ENCODE results near the gene SDE2.
"Not testable (repeated sequence)": the region's sequence is repeated elsewhere in the genome, so short reads cannot be mapped to it uniquely, and the experiment has no call there.

The SDE2 gene

DNA sequence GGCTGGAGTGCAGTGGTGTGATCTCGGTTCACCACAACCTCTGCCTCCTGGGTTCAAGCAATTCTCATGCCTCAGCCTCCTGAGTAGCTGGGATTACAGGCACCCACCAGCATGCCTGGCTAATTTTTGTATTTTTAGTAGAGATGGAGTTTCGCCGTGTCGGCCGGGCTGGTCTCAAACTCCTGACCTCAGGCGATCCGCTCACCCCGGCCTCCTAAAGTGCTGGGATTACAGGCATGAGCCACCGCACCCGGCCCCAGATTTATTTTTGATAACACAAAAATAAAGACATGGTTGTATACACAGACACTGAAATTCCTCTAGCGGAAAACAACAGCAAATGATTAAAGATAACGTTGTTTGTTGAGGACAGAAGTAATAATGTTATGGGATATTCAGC lies 24.0 kb downstream of the SDE2 start:
- not testable (repeated sequence) for DNase-seq (ENCODE audit: low spot score)

DNA sequence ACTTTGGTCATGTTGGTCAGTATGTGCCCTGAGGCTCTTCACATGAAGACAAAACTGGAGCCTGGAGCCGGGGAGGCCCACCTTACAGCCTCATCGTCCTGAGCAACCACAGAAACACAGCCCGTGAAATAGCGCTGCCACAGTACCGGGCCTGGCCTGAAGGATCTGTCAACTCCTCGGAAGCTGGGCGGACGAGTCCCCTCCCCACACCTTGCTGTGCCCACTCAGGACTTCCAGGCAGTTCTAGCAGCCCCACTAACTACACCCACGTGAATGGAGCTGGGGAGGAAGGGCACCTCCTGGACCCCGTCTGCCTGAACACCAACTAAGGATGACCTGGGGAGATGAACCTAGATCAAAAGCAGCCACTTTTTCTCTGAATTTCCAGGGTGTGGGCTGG lies 24.7 kb downstream of the SDE2 start:
- no peak for DNase-seq (ENCODE audit: low spot score)

DNA sequence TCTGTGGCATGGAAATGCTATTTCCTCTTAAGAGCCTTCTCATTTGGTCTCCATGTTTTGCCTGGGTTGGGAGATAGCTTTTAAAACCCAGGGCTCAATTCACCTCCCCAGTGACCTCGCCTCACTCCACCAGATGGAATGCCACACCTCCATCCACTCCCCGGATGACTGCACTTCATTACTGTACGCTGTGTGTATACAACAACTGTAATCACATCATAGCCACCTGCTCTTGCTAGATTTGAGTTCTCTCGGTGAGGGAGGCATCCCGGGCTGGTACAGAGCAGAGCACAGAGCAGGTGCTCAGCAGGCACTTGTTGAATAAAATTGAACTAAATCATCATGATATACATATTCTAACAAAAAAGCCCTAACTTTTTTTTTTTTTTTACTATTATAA lies 26.0 kb downstream of the SDE2 start:
- no peak for DNase-seq (ENCODE audit: low spot score)

DNA sequence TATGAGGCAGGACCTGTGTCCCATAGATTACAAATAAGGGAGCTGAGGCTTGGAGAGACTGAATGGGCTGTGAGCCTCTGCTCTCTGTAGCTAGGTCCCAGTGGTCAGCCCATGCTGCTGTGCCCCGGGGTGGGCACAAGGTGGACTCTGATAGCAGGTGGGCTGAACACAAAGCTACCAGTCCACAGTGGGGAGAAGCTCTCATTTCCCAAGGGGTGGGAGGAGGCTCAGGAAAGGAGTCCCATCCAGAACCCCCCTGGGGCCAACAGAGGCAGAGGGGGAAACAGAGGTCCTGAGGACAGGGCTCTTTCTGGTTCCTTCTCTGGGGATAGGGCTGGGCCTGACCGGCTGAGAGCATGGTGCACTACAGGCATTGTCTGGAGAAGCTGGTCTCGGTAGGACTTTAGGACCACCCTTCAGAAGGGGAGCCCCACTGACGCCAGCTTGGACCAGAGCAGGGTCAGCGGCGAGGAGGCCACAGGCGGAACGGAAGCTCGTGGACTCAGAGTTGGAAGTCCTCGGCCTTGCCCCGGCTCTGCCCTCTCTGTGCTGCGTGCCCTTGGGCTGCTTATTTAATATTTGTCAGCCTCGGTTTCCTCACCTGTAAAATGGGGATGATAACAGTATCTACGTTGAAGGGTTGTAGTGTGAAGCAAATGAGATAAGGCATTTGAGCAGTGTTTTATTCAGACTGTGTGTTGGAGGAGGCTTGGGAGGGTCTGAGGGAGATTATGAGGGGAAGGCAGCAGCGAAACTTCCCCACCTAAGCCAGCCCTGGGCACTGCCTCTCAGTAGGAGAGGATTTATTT lies 26.6 kb downstream of the SDE2 start:
- DNase-seq (ENCODE audit: low spot score): no peak

DNA sequence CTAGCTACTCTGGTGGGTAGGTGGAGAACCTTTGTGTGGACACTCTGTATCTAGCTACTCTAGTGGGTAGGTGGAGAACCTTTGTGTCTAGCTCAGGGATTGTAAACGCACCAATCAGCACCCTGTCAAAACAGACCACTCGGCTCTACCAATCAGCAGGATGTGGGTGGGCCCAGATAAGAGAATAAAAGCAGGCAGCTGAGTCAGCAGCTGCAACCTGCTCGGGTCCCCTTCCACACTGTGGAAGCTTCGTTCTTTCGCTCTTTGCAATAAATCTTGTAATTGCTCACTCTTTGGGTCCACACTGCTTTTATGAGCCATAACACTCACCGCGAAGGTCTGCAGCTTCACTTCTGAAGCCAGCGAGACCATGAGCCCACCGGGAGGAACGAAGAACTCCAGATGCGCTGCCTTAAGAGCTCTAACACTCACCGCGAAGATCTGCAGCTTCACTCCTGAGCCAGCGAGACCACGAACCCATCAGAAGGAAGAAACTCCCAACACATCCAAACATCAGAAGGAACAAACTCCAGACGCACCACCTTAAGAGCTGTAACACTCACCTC lies 28.5 kb downstream of the SDE2 start:
- not testable (repeated sequence) for DNase-seq (ENCODE audit: low spot score)

DNA sequence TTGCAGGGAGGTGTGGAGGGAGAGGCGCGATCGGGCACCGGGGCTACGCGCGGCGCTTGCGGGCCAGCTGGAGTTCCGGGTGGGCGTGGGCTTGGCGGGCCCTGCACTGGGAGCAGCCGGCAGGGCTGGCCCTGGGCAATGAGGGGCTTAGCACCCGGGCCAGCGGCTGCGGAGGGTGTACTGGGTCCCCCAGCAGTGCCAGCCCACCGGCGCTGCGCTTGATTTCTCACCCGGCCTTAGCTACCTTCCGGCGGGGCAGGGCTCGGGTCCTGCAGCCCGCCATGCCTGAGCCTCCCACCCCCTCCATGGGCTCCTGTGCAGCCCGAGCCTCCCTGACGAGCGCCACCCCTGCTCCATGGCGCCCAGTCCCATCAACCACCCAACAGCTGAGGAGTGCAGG lies 29.4 kb downstream of the SDE2 start:
- not testable (repeated sequence) for DNase-seq (ENCODE audit: low spot score)

DNA sequence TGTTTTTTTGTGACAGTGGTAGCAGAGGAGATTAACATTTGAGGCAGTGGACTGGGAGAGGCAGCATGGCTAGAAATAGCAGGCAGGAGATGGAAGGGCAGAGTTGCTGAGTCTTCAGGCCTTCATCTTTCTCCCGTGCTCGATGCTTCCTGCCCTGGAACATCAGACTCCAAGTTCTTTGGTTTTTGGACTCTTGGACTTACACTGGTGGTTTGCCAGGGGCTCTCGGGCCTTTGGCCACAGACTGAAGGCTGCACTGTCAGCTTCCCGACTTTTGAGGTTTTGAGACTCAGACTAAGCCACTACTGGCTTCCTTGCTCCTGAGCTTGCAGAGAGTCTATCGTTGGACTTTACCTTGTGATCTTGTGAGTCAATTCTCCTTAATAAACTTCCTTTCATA lies 33.9 kb downstream of the SDE2 start:
- no peak for DNase-seq (ENCODE audit: low spot score)

DNA sequence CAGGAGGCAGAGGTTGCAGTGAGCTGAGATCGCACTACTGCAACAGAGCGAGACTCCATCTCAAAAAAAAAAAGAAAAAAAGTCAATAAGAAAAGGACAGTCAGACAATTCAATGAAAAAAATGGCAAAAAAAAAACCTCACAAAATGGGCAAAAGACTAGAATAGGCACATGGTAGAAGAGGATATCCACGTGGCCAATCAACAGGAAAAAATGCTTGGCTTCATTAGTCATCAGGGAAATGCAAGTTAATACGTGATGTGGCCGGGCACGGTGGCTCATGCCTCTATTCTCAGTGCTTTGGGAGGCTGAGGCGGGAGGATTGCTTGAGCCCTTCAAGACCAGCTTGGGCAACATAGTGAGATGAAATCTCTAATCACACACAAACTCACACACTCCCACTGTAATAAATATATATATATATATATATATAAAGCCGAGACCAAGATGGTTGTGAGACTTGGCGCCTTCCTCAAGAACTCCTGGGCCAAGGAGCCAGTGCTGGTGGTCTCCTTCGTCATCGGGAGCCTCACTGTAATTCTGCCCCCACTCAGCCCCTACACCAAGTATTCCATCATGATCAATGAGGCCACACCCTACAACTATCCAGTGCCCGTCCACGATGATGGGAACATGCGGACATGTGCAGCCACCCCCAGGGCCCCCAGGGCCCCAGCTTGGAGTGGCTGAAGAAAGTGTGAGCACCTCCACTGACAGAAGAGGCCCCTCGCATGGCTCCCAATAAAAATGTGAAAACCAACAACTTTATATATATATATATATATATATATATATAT lies 35.2 kb downstream of the SDE2 start:
- no peak for DNase-seq (ENCODE audit: low spot score)

DNA sequence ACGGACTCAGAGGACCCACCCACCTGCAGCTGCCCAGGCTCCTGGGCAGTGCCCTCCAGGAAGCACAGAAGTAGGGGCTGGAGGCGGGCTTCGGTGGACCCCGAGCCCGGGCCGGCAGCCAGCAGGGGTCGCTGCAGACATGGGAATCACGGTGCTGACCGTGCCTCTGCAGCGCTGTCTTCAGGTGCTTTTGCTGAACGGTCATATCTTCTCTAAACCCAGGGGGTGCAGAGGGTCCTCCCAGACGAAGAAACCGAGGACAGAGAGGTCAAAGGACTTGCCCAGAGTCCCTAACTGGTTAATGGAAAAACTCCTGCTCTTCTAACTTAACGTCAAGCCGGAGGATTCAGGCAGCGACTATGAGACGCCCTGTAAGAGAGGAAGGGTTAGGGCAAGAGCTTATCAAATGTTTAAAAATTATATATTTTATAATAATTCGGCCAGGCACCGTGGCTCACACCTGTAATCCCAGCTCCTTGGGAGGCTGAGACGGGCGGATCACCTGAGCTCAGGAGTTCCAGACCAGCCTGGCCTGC lies 36.6 kb downstream of the SDE2 start:
- no peak for DNase-seq (ENCODE audit: low spot score)

DNA sequence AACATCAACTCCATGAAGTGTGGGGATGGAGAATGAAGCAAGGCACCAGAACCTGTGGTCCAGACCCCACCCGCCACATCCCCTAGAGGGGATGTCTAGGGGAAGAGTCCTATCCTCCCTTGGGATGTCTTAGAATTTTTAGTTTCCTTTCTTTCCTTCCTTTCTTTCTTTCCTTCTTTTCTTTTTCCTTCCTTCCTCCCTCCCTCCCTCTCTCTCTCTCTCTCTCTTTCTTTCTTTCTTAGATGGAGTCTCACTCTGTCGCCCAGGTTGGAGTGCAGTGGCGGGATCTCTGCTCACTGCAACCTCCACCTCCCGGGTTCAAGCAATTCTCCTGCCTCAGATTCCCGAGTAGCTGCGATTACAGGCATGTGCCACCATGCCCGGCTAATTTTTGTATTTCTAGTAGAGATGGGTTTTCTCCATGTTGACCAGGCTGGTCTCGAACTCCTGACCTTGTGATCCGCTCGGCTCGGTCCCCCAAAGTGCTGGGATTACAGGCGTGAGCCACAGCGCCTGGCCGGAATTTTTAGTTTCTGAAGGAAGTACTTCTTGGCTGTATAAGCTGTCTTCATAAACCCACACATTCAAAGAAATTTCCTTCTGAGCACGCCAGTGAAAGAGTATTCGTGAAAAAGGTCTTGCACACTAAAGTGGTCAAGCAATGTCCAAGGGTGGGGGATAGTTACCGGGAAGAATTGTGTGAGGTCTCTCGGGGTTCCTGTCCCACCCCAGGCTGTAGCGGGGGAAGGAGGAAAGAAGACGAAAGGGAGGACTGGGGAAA lies 37.3 kb downstream of the SDE2 start:
- no peak for DNase-seq (ENCODE audit: low spot score)

DNA sequence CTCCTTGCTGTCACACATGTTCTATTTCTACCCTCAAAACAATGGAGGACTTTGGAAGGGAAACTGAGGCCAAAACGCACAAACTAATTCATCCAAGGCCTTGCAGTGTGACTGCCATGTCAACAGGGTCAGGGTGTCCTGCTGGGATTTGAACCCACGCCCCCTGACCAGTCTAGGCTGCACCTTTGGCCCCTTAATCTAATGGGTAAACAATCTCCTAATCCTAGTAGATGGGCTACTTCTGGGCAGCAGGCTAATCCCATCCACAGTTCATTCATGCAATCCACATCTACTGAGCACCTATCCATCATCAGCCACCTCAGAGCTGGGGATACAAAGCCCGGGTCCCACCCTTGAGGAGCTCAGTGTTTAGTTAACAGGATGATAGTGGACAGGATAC lies 41.1 kb downstream of the SDE2 start:
- no peak for DNase-seq (ENCODE audit: low spot score)

DNA sequence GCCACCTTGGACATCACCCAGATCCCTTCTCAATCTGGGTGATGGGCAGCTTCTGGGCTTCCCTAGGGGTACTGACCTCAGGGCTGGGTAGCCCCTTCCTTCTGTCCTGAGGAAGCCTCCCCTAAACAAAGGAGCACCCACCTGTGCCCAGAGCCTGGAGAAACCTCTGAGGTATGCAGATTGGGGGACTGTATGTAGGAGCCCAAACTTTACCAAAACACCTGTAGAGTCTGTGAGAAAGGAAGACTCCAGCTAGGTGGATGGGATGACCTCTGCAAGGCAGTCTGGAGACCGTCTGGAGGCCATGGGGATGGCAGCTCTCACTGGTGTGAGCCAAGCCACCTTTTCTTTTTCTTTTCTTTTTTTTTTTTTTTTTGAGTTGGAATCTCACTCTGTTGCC lies 44.4 kb downstream of the SDE2 start:
- no peak for DNase-seq (ENCODE audit: low spot score)

DNA sequence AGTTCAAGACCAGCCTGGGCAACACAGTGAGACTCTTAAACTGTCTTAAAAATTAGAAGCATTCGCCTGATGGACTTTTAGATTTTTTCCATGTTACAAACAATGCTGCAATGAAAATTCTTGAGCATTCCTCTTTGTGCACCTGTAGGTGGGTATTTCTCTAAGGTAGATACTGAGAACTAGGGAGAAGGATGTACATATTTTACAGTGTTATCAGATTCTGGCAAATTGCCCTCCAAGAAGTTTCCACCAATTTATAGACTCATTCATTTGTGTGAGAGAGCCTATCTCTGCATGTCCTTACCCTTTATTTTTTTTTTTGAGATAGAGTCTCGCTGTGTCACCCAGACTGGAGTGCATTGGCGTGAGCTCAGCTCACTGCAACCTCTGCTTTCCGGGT lies 45.8 kb downstream of the SDE2 start:
- no peak for DNase-seq (ENCODE audit: low spot score)

DNA sequence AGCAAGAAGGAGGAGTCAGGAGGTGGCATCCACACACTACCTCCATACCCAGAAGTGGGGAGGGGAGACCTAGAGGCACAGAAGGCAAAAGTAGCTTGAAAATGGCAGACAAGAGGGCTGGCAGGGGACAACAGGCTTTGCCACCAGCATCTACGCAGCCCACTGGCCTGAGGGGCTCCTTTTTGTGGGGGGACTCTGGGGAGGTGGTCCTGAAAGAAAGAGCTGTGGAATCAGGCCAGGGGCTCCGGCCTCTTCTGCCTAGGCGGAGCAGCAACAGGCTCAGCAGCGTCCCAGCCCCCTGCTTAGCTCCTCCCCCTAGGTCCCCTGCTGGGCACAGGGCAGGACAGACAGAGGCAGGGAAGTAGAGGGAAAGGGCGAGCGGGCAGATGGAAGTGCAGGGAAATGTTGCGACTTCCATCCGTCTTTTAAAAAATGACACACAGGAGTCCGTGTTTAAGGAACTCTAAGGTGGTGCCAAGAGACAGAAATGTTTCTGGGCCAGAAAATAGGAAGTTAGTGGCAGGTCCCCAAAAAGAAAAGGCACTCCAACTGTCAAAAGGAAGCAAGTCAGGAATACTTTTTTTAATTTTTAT lies 48.1 kb downstream of the SDE2 start:
- DNase-seq (ENCODE audit: low spot score): no peak

DNA sequence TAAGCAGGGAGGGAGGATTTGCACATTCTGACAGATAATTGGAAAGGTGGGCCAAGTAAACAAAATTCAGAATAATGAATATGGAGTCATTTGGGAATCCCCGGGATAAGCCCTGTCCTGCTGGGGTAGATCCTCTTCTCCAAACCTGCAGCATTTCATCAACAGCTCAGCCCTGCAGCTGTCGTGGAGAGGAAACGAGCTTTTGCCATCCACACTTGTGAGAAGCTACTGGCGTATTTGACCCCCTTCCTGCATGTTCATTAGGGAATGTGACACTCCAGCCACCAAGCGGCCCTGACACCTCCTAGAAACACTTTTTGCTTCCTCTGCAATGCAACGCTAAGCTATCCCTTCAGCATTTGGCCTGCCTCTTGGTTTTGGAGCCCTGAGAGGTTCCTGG lies 50.1 kb downstream of the SDE2 start:
- no peak for DNase-seq (ENCODE audit: low spot score)

DNA sequence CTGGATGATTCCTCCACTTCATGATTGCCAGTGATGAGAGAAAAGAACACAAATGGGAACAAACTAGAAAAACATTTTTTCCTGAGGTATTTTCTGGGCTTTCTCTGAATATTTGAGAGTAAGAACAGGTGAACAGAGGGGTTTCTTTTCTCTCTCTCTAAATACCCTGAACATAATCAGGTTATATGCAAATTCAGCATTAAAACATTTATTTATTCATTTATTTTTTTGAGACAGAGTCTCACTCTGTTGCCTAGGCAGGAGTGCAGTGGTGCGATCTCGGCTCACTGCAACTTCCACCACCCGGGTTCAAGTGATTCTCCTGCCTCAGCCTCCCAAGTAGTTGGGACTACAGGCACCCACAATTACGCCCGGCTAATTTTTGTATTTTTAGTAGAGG lies 52.3 kb downstream of the SDE2 start:
- DNase-seq (ENCODE audit: low spot score): no peak

DNA sequence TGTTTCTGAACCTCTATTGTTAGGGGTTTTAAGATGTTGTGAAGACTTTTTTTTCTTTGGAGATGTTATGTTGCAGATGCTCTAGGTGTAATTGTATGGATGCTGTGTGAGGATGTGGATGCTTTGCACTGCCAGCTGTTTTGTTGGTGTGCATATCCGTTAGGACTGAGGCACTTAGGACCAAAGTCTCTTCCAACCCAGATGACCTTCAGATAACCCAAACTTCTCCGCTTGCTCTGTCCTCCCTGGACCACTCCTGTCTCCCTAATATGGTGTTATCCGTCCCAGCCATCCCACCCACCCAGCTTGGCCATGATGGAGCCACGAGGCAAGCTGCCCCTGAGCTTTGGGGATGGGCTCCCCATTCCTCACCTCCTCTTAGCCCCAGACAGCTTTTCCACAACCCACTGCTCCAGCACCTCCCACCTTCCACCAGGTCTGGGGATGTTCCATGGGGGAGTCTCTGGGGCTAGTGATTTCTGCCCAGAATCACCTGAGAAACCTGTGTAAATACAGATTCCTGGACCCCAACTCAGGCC lies 53.0 kb downstream of the SDE2 start:
- no peak for DNase-seq (ENCODE audit: low spot score)

DNA sequence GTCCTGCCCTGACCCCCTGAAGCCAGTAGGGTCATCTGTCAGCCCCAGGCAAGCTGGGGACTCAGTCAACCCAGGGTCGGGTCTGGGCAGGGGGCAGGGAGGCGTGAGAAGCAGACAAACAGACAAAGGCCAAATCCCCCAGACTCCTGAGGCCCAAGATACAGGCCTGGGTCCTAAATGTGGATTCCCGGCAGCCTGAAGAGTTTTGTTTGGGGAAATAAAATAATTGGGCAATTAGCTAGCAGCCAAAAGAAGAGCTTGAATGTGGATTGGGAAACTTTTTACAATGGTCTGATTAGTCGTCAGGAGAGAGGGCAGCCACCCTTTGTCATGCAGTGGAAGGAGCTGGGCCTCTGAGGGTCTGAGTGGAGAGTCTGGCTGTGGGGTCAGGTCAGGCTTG lies 53.6 kb downstream of the SDE2 start:
- no peak for DNase-seq (ENCODE audit: low spot score)

DNA sequence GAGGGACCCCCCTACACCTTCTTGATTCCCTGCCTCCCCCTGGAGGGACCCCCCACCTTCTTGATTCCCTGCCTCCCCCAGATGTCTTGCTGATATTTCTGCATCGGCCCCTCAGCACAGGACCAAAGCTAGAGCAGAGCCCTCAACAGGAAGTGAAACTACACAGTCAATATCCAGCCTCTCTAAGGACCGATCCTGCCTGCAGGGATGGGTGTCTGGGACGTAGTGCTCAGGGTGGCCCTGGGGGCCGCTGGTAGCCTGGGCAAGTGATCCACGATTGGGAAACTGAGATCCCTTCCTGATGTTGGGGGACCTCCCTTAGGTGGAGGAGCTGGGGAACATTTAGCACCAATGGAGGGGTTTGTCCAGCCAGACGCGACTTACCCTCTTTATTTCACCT lies 54.2 kb downstream of the SDE2 start:
- DNase-seq (ENCODE audit: low spot score): no peak

DNA sequence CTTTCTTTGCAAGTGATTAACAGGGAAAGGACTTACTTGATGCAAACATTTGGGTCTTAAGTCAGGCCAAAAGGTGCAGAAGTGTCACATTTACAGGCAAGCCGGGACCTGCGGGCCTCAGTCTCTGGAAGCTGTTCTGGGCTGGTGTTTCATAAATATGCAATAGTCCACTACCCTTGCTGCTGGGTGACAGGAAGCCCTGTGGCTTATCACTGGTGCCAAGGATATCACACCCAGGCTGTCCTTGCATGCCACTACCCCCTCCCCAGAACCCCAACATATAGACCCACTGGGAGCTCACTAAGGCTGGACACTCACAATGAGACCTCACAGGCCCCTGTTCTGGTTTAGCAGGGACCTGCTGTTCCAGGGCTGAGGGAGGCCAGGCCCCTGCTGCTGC lies 54.8 kb downstream of the SDE2 start:
- no peak for DNase-seq (ENCODE audit: low spot score)

DNA sequence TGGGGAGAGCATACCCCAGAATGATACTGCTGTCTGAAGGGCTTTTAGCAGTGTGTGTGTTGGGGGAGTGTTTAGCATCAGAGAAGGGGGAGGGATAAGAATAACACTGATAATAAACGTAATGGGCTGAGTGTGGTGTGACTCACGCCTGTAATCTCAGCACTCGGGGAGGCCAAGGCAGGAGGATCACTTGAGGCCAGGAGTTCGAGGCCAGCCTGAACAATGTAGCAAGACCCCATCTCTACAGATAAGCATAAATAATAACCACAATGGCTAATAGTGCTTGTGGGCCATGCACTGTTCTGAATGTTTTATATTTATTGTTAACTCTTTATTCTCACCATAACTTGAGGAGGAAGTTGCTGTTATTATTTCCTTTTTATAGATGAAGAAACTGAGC lies 55.6 kb downstream of the SDE2 start:
- DNase-seq (ENCODE audit: low spot score): no peak

DNA sequence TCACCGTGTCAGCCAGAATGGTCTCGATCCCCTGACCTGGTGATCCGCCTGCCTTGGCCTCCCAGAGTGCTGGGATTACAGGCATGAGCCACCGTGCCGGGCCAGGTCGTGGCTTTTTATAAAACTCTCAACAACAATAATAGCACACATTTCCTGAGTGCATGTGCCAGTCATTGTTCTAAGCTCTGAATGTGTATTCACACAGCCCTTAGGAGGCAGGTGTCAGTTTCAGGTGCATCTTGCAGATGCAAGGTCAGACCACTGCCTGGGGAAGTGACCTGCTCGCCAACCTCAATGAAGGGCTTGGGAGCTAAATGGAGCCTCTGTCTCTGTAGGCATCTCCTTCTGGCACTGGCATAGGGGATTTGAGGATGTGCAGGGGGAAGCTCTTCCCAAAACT lies 56.6 kb downstream of the SDE2 start:
- DNase-seq (ENCODE audit: low spot score): no peak

Data from AG08396 (cell line).